A549 (cell line): ENCODE data around the gene MOBP.

ENCODE experiments used
- CTCF ChIP-seq: fragments of >200 bp; sonication (Bioruptor Twin); formaldehyde crosslinking; IDR thresholded peaks from 3 replicates; pipeline ENCODE4 v1.5.1; 2016
- EP300 ChIP-seq, 2 experiments: fragments of >200 bp; sonication (Bioruptor Twin); formaldehyde crosslinking; IDR thresholded peaks; 2 replicates in 1 of 2; 3 replicates in 1 of 2; pipeline ENCODE4 v1.6.1; 2016 to 2017
- HOXA7 ChIP-seq: fragments of 250-450 bp; sonication (Bioruptor Pico); IDR thresholded peaks from 2 replicates; pipeline ENCODE4 v1.5.0; 2020; ENCODE audit warnings: mild to moderate bottlenecking, moderate library complexity
- NFE2L2 ChIP-seq: fragments of 150-350 bp; conservative IDR thresholded peaks from 2 replicates; pipeline ENCODE4 v1.6.1; 2014; ENCODE audit warnings: low read length
- RAD21 ChIP-seq, 2 experiments: fragments of >200 bp in 1 of 2; sonication (Bioruptor Twin) in 1 of 2; formaldehyde crosslinking in 1 of 2; IDR thresholded peaks in 1 of 2; conservative IDR thresholded peaks in 1 of 2; 2 replicates in 1 of 2; 3 replicates in 1 of 2; pipeline ENCODE4 v1.6.1; 2012 to 2018; ENCODE audit warnings: inconsistent platforms in 1 of 2
- SMC3 ChIP-seq: fragments of >200 bp; sonication (Bioruptor Twin); formaldehyde crosslinking; IDR thresholded peaks from 3 replicates; pipeline ENCODE4 v1.6.1; 2018; ENCODE audit warnings: inconsistent platforms
- ZFP36 ChIP-seq: fragments of 450-650 bp; IDR thresholded peaks from 2 replicates; pipeline ENCODE4 v1.6.1; 2014; ENCODE audit warnings: borderline replicate concordance; ENCODE audit not compliant: partially characterized antibody

GRCh38 chr3:39531665-39532064 lies 64.2 kb downstream of the MOBP start:
- TF ChIP-seq SMC3 (no peak), NFE2L2 (no peak), EP300 (IDR thresholded peaks at IDR 0.05) (no peak), ZFP36 (no peak), HOXA7 (CRISPR knock-in tag) (no peak), RAD21 (conservative IDR thresholded peaks at IDR 0.05 in 1 of 2, IDR thresholded peaks at IDR 0.05 in 1 of 2) (no peak), CTCF (no peak)
